Measurements from ENCODE around the gene STXBP1. TPM values are rescaled to one million over a fixed set of nuclear protein-coding genes. Genes with fewer than 3 reads are reported as not detected.

Gene STXBP1
- total RNA-seq, 4 donors from 2014 or later: 96.3 to 142 (median 105) TPM

GRCh38 chr9:127706836-127707241, 94.8 kb downstream of the STXBP1 start, which contains the start of gene CFAP157:
TSS of gene CFAP157 (plus strand) at chr9:127706988. CDS start at chr9:127707032, 44 bp downstream.
- Histone ChIP-seq H3K4me3 (no peak within 1 kb of the TSS), H3K9me3 (no peaks in the 10 kb centered on the region), H3K27me3 (peaks cover 0 to 9% of the 10 kb centered on the region in 2 donors), H3K4me1 (no peaks in the 10 kb centered on the region), H3K36me3 (peaks cover 0 to 5% (median 0%) of the 10 kb centered on the region in 3 donors), H3K27ac (no peak within 1 kb of the TSS)
- TF ChIP-seq POLR2A (IDR thresholded peaks at IDR 0.05): no peak
- 63 to 64% methylated on average over 11 of the region's 11 CpGs for WGBS, 2 donors
- no peak for DNase-seq (ENCODE audit: low spot score in 2 of 2)

- DNase-seq (ENCODE audit: low spot score in 2 of 2): no peak
- TF ChIP-seq EP300 (IDR thresholded peaks at IDR 0.05) (no peak), CTCF (IDR thresholded peaks at IDR 0.05) (no peak), POLR2A (IDR thresholded peaks at IDR 0.05) (no peak)
- no peak overlapping the region for H3K4me3 ChIP-seq
- no peak overlapping the region for H3K27ac ChIP-seq
- no peaks in the 10 kb centered on the region for H3K4me1 ChIP-seq
- peaks cover 0 to 9% of the 10 kb centered on the region in 2 donors for H3K27me3 ChIP-seq
- H3K9me3 ChIP-seq: no peaks in the 10 kb centered on the region
- 47 to 57% methylated on average over 4 to 5 of the region's 5 CpGs for WGBS, 2 donors
- peaks cover 0 to 10% (median 0%) of the 10 kb centered on the region in 3 donors for H3K36me3 ChIP-seq
Measured at GRCh38 chr9:127707766-127708165, 95.7 kb downstream of the STXBP1 start.

- Histone ChIP-seq H3K4me1 (peaks cover 0 to 5% (median under 1%) of the 10 kb centered on the region in 4 donors), H3K36me3 (peaks cover 0 to 10% (median 0%) of the 10 kb centered on the region in 3 donors), H3K4me3 (no peak overlapping the region), H3K27me3 (peaks cover 0 to 9% of the 10 kb centered on the region in 2 donors), H3K27ac (no peak overlapping the region), H3K9me3 (no peaks in the 10 kb centered on the region)
- 85 to 96% methylated on average over 8 of the region's 8 CpGs for WGBS, 2 donors
- TF ChIP-seq CTCF (IDR thresholded peaks at IDR 0.05): no peak
- TF ChIP-seq POLR2A (IDR thresholded peaks at IDR 0.05): no peak
- TF ChIP-seq EP300 (IDR thresholded peaks at IDR 0.05): no peak
- no peak for DNase-seq (ENCODE audit: low spot score in 2 of 2)
Measured at GRCh38 chr9:127708952-127709587, 97.0 kb downstream of the STXBP1 start.

- Histone ChIP-seq H3K36me3 (peaks cover 0 to 10% (median 0%) of the 10 kb centered on the region in 3 donors), H3K4me1 (peaks cover 0 to 14% (median 10%) of the 10 kb centered on the region in 4 donors), H3K27me3 (peaks cover 0 to 6% of the 10 kb centered on the region in 2 donors), H3K4me3 (no peak overlapping the region), H3K27ac (no peak overlapping the region), H3K9me3 (no peaks in the 10 kb centered on the region)
- DNase-seq (ENCODE audit: low spot score in 2 of 2): no peak
- WGBS, 2 donors: 90% methylated on average over 10 of the region's 10 CpGs
- TF ChIP-seq EP300 (IDR thresholded peaks at IDR 0.05) (no peak), CTCF (IDR thresholded peaks at IDR 0.05) (no peak), POLR2A (IDR thresholded peaks at IDR 0.05) (no peak)
Measured at GRCh38 chr9:127710204-127710783, 98.2 kb downstream of the STXBP1 start.

GRCh38 chr9:127711226-127711701, 99.2 kb downstream of the STXBP1 start:
- Histone ChIP-seq H3K9me3 (no peaks in the 10 kb centered on the region), H3K4me1 (peaks cover 0 to 19% (median 13%) of the 10 kb centered on the region in 4 donors), H3K27ac (no peak overlapping the region), H3K27me3 (no peaks in the 10 kb centered on the region), H3K4me3 (no peak overlapping the region), H3K36me3 (peaks cover 0 to 10% (median 0%) of the 10 kb centered on the region in 3 donors)
- 53 to 60% methylated on average over 9 of the region's 9 CpGs for WGBS, 2 donors
- DNase-seq (ENCODE audit: low spot score in 2 of 2): no peak
- TF ChIP-seq CTCF (IDR thresholded peaks at IDR 0.05) (no peak), EP300 (IDR thresholded peaks at IDR 0.05) (no peak), POLR2A (IDR thresholded peaks at IDR 0.05) (no peak)

Data from tibial nerve (tissue), 4 donors.